ENCODE data around the gene BTBD9. TPM values are rescaled to one million over a fixed set of nuclear protein-coding genes. Genes with fewer than 3 reads are reported as not detected.
A peak's percentile ranks its signal among the peaks of the same experiment; 100 is the strongest.

BTBD9 gene
- total and polyA plus RNA-seq, 10 donors: 1.2 to 43.1 (median 27.8) TPM

- no peaks in the 10 kb centered on the region for H3K27me3 ChIP-seq (replicated peaks in 1 of 7)
- peaks cover 0 to 6% (median 3%) of the 10 kb centered on the region in 6 donors for H3K4me1 ChIP-seq
- peaks cover 0 to 48% (median 6%) of the 10 kb centered on the region in 6 donors for H3K36me3 ChIP-seq
- intact Hi-C loops (cut with DNase I; ENCODE audit: low total_unique reads): no loop called here
- H3K27ac ChIP-seq: no peak overlapping the region
- TF ChIP-seq POLR2A (IDR thresholded peaks at IDR 0.05) (no peak), CTCF (IDR thresholded peaks at IDR 0.05 in 8 of 11, conservative IDR thresholded peaks at IDR 0.05 in 3 of 11) (no peak), POLR2AphosphoS5 (IDR thresholded peaks at IDR 0.05) (no peak)
- H3K9me3 ChIP-seq: no peaks in the 10 kb centered on the region
- H3K4me3 ChIP-seq: no peak overlapping the region
- WGBS, 5 donors: 78 to 87% (median 83%) methylated on average over 2 of the region's 2 CpGs
- no peak for DNase-seq
Observed at GRCh38 chr6:38577492-38577891, 62.2 kb downstream of the BTBD9 start.

GRCh38 chr6:38573801-38574395 lies 65.8 kb downstream of the BTBD9 start:
- Histone ChIP-seq H3K4me3 (no peak overlapping the region), H3K36me3 (peaks cover 0 to 26% (median 0%) of the 10 kb centered on the region in 6 donors), H3K27me3 (replicated peaks in 1 of 7) (no peaks in the 10 kb centered on the region), H3K4me1 (peaks cover 3 to 28% (median 16%) of the 10 kb centered on the region in 6 donors), H3K27ac (no peak overlapping the region), H3K9me3 (no peaks in the 10 kb centered on the region)
- 86 to 92% (median 89%) methylated on average over 6 of the region's 6 CpGs for WGBS, 5 donors
- intact Hi-C loops (cut with DNase I; ENCODE audit: low total_unique reads): no loop called here
- DNase-seq: no peak
- no peak for TF ChIP-seq CTCF (IDR thresholded peaks at IDR 0.05 in 8 of 11, conservative IDR thresholded peaks at IDR 0.05 in 3 of 11)
- TF ChIP-seq POLR2AphosphoS5 (IDR thresholded peaks at IDR 0.05): no peak
- no peak for TF ChIP-seq POLR2A (IDR thresholded peaks at IDR 0.05)

GRCh38 chr6:38572186-38572813 lies 67.4 kb downstream of the BTBD9 start:
- no peak for TF ChIP-seq CTCF (IDR thresholded peaks at IDR 0.05 in 8 of 11, conservative IDR thresholded peaks at IDR 0.05 in 3 of 11)
- no peak for TF ChIP-seq POLR2A (IDR thresholded peaks at IDR 0.05)
- TF ChIP-seq POLR2AphosphoS5 (IDR thresholded peaks at IDR 0.05): no peak
- H3K4me3 ChIP-seq: peak overlapping the region in 1 of 8 donors; percentile 15
- 13 to 32% (median 14%) methylated on average over 3 of the region's 3 CpGs for WGBS, 5 donors
- H3K9me3 ChIP-seq: no peaks in the 10 kb centered on the region
- DNase-seq: no peak
- H3K27me3 ChIP-seq (replicated peaks in 1 of 7): no peaks in the 10 kb centered on the region
- intact Hi-C loops (cut with DNase I; ENCODE audit: low total_unique reads): no loop called here
- H3K27ac ChIP-seq: peak overlapping the region; percentile 57 to 86 (median 74)
- H3K4me1 ChIP-seq: peaks cover 3 to 28% (median 16%) of the 10 kb centered on the region in 6 donors
- H3K36me3 ChIP-seq: peaks cover 0 to 23% (median 0%) of the 10 kb centered on the region in 6 donors

GRCh38 chr6:38571721-38572120 lies 68.0 kb downstream of the BTBD9 start:
- intact Hi-C loops (cut with DNase I; ENCODE audit: low total_unique reads): no loop called here
- TF ChIP-seq POLR2A (IDR thresholded peaks at IDR 0.05) (no peak), CTCF (IDR thresholded peaks at IDR 0.05 in 8 of 11, conservative IDR thresholded peaks at IDR 0.05 in 3 of 11) (no peak), POLR2AphosphoS5 (IDR thresholded peaks at IDR 0.05) (no peak)
- H3K9me3 ChIP-seq: no peaks in the 10 kb centered on the region
- peak overlapping the region; percentile 57 to 86 (median 74) for H3K27ac ChIP-seq
- whole genome bisulfite sequencing, 5 donors: 86 to 97% (median 94%) methylated on average over 1 of the region's 1 CpG
- no peak for DNase-seq
- peaks cover 3 to 28% (median 16%) of the 10 kb centered on the region in 6 donors for H3K4me1 ChIP-seq
- H3K4me3 ChIP-seq: no peak overlapping the region
- H3K36me3 ChIP-seq: peaks cover 0 to 17% (median 0%) of the 10 kb centered on the region in 6 donors
- H3K27me3 ChIP-seq (replicated peaks in 1 of 7): no peaks in the 10 kb centered on the region
